Measurements from ENCODE around the gene RHBDF2.

Gene RHBDF2

GRCh38 chr17:76546556-76547182 is 45.4 kb upstream of the RHBDF2 start:
- TF ChIP-seq CTCF (IDR thresholded peaks at IDR 0.05; ENCODE audit: control insufficient read depth, insufficient read depth, low read depth, low read length, missing control alignments) = no peak
- H3K4me3 ChIP-seq (ENCODE audit: control insufficient read depth, low read depth, low read length) = no peak overlapping the region
- peak; percentile 89 for DNase-seq (ENCODE audit: low read depth)

- no peak for DNase-seq (ENCODE audit: low read depth)
- TF ChIP-seq CTCF (IDR thresholded peaks at IDR 0.05; ENCODE audit: control insufficient read depth, insufficient read depth, low read depth, low read length, missing control alignments) = no peak
- H3K4me3 ChIP-seq (ENCODE audit: control insufficient read depth, low read depth, low read length) = no peak overlapping the region
Observed at GRCh38 chr17:76545918-76546555, 44.8 kb upstream of the RHBDF2 start.

GRCh38 chr17:76544546-76545365 is 43.5 kb upstream of the RHBDF2 start:
- no peak overlapping the region for H3K4me3 ChIP-seq (ENCODE audit: control insufficient read depth, low read depth, low read length)
- no peak for TF ChIP-seq CTCF (IDR thresholded peaks at IDR 0.05; ENCODE audit: control insufficient read depth, insufficient read depth, low read depth, low read length, missing control alignments)
- DNase-seq (ENCODE audit: low read depth) = no peak

GRCh38 chr17:76543826-76544545 is 42.8 kb upstream of the RHBDF2 start:
- TF ChIP-seq CTCF (IDR thresholded peaks at IDR 0.05; ENCODE audit: control insufficient read depth, insufficient read depth, low read depth, low read length, missing control alignments) = no peak

GRCh38 chr17:76543482-76543825 is 42.2 kb upstream of the RHBDF2 start:
- no peak for DNase-seq (ENCODE audit: low read depth)
- TF ChIP-seq CTCF (IDR thresholded peaks at IDR 0.05; ENCODE audit: control insufficient read depth, insufficient read depth, low read depth, low read length, missing control alignments) = no peak
- H3K4me3 ChIP-seq (ENCODE audit: control insufficient read depth, low read depth, low read length) = no peak overlapping the region

More at GRCh38 chr17:76543826-76544545, 42.8 kb upstream of the RHBDF2 start:
- H3K4me3 ChIP-seq (ENCODE audit: control insufficient read depth, low read depth, low read length) = no peak overlapping the region
- DNase-seq (ENCODE audit: low read depth) = no peak

- H3K4me3 ChIP-seq (ENCODE audit: control insufficient read depth, low read depth, low read length) = no peak overlapping the region
- no peak for DNase-seq (ENCODE audit: low read depth)
- TF ChIP-seq CTCF (IDR thresholded peaks at IDR 0.05; ENCODE audit: control insufficient read depth, insufficient read depth, low read depth, low read length, missing control alignments) = no peak
Observed at GRCh38 chr17:76542984-76543383, 41.8 kb upstream of the RHBDF2 start.
